Ectodermal cell (in vitro differentiated cells): ENCODE measurements around the gene OASL.

Experiments used
- H3K27ac ChIP-seq: 2 replicates; pipeline ENCODE4 v1.7.0; 2013; ENCODE audit warnings: mild to moderate bottlenecking, low read depth, low read length; ENCODE audit not compliant: insufficient read depth, poor library complexity, severe bottlenecking
- H3K27me3 ChIP-seq: 2 replicates; pipeline ENCODE4 v1.7.0; 2013; ENCODE audit warnings: mild to moderate bottlenecking, low read length; ENCODE audit not compliant: insufficient read depth, control insufficient read depth, poor library complexity, severe bottlenecking
- H3K36me3 ChIP-seq: one replicate; pipeline ENCODE4 v1.7.0; 2013; ENCODE audit warnings: low read length; ENCODE audit not compliant: control insufficient read depth, insufficient read depth
- H3K4me1 ChIP-seq: one replicate; pipeline ENCODE4 v1.7.0; 2013; ENCODE audit warnings: low read length; ENCODE audit not compliant: control insufficient read depth, insufficient read depth
- H3K4me3 ChIP-seq: 2 replicates; pipeline ENCODE4 v1.7.0; 2013; ENCODE audit warnings: low read depth, low read length, control low read depth; ENCODE audit not compliant: insufficient read depth
- H3K9me3 ChIP-seq: 2 replicates; pipeline ENCODE4 v1.7.0; 2013; ENCODE audit warnings: mild to moderate bottlenecking, low read length, moderate library complexity; ENCODE audit not compliant: control insufficient read depth
- WGBS, 2 experiments: methylation state at CpG; one replicate each; pipeline ENCODE4 v1.1.7; 2013; ENCODE audit warnings: missing lambda C conversion rate in 2 of 2; 5-methylcytosine and 5-hydroxymethylcytosine counted together

The OASL gene

GRCh38 chr12:121013715-121014114, 25.3 kb downstream of the OASL start:
- no peaks in the 10 kb centered on the region for H3K27me3 ChIP-seq
- no peak overlapping the region for H3K4me3 ChIP-seq
- 93 to 94% methylated on average over 3 of the region's 3 CpGs for WGBS, 2 experiments
- H3K36me3 ChIP-seq, result peaks cover 15% of the 10 kb centered on the region
- no peaks in the 10 kb centered on the region for H3K9me3 ChIP-seq
- peaks cover 4% of the 10 kb centered on the region for H3K4me1 ChIP-seq
- H3K27ac ChIP-seq, result no peak overlapping the region

GRCh38 chr12:121011820-121012219, 27.2 kb downstream of the OASL start:
- Histone ChIP-seq H3K9me3 (no peaks in the 10 kb centered on the region), H3K36me3 (peaks cover 21% of the 10 kb centered on the region)
- 90 to 95% methylated on average over 6 of the region's 6 CpGs for WGBS, 2 experiments

GRCh38 chr12:121010860-121011259, 28.2 kb downstream of the OASL start:
- Histone ChIP-seq H3K36me3 (peaks cover 21% of the 10 kb centered on the region), H3K4me1 (peaks cover 4% of the 10 kb centered on the region), H3K9me3 (no peaks in the 10 kb centered on the region), H3K4me3 (no peak overlapping the region), H3K27me3 (no peaks in the 10 kb centered on the region), H3K27ac (no peak overlapping the region)
- 92 to 96% methylated on average over 7 of the region's 8 CpGs for WGBS, 2 experiments

More at GRCh38 chr12:121011820-121012219, 27.2 kb downstream of the OASL start:
- Histone ChIP-seq H3K27ac (no peak overlapping the region), H3K27me3 (no peaks in the 10 kb centered on the region), H3K4me3 (no peak overlapping the region), H3K4me1 (peaks cover 4% of the 10 kb centered on the region)

GRCh38 chr12:121009741-121010140, 29.3 kb downstream of the OASL start:
- Histone ChIP-seq H3K4me3 (no peak overlapping the region), H3K9me3 (no peaks in the 10 kb centered on the region), H3K27me3 (no peaks in the 10 kb centered on the region), H3K4me1 (no peaks in the 10 kb centered on the region), H3K27ac (no peak overlapping the region), H3K36me3 (peaks cover 21% of the 10 kb centered on the region)
- WGBS, 2 experiments, result 68 to 75% methylated on average over 10 of the region's 10 CpGs

- Histone ChIP-seq H3K9me3 (no peaks in the 10 kb centered on the region), H3K4me3 (no peak overlapping the region), H3K27ac (no peak overlapping the region), H3K4me1 (no peaks in the 10 kb centered on the region), H3K36me3 (peaks cover 33% of the 10 kb centered on the region), H3K27me3 (no peaks in the 10 kb centered on the region)
- 94 to 96% methylated on average over 8 of the region's 8 CpGs for WGBS, 2 experiments
These were observed 30.5 kb downstream of the OASL start for GRCh38 chr12:121008347-121009098.

- peaks cover 21% of the 10 kb centered on the region for H3K36me3 ChIP-seq
- no peak overlapping the region for H3K27ac ChIP-seq
- H3K4me3 ChIP-seq, result no peak overlapping the region
- H3K27me3 ChIP-seq, result no peaks in the 10 kb centered on the region
- no peaks in the 10 kb centered on the region for H3K4me1 ChIP-seq
- 60 to 64% methylated on average over 9 of the region's 9 CpGs for WGBS, 2 experiments
- no peaks in the 10 kb centered on the region for H3K9me3 ChIP-seq
These were observed 33.7 kb downstream of the OASL start for GRCh38 chr12:121005346-121005815.

- Histone ChIP-seq H3K36me3 (peaks cover 18% of the 10 kb centered on the region), H3K27ac (no peak overlapping the region), H3K4me1 (no peaks in the 10 kb centered on the region), H3K27me3 (no peaks in the 10 kb centered on the region), H3K9me3 (no peaks in the 10 kb centered on the region), H3K4me3 (no peak overlapping the region)
- 94 to 96% methylated on average over 16 of the region's 16 CpGs for WGBS, 2 experiments
These were observed 34.7 kb downstream of the OASL start for GRCh38 chr12:121004253-121004815.

- H3K9me3 ChIP-seq, result no peaks in the 10 kb centered on the region
- no peak overlapping the region for H3K27ac ChIP-seq
- H3K4me1 ChIP-seq, result no peaks in the 10 kb centered on the region
- H3K27me3 ChIP-seq, result no peaks in the 10 kb centered on the region
- H3K36me3 ChIP-seq, result peaks cover 18% of the 10 kb centered on the region
- 80 to 81% methylated on average over 4 of the region's 4 CpGs for WGBS, 2 experiments
- H3K4me3 ChIP-seq, result no peak overlapping the region
These were observed 35.4 kb downstream of the OASL start for GRCh38 chr12:121003650-121004049.

- H3K4me3 ChIP-seq, result no peak overlapping the region
- H3K36me3 ChIP-seq, result peaks cover 12% of the 10 kb centered on the region
- no peaks in the 10 kb centered on the region for H3K4me1 ChIP-seq
- H3K27me3 ChIP-seq, result no peaks in the 10 kb centered on the region
- H3K9me3 ChIP-seq, result no peaks in the 10 kb centered on the region
- no peak overlapping the region for H3K27ac ChIP-seq
- WGBS, 2 experiments, result 94 to 95% methylated on average over 16 of the region's 16 CpGs
These were observed 37.1 kb downstream of the OASL start for GRCh38 chr12:121001841-121002483.

GRCh38 chr12:121001060-121001459, 38.0 kb downstream of the OASL start:
- 87 to 93% methylated on average over 11 of the region's 11 CpGs for WGBS, 2 experiments
- Histone ChIP-seq H3K27me3 (no peaks in the 10 kb centered on the region), H3K9me3 (no peaks in the 10 kb centered on the region), H3K36me3 (peaks cover 12% of the 10 kb centered on the region), H3K4me3 (no peak overlapping the region), H3K27ac (no peak overlapping the region), H3K4me1 (no peaks in the 10 kb centered on the region)
